Motor neuron (in vitro differentiated cells): ENCODE data around the gene ATAD5. TPM values are rescaled to one million over a fixed set of nuclear protein-coding genes. Genes with fewer than 3 reads are reported as not detected.
"Not testable (repeated sequence)": the region's sequence is repeated elsewhere in the genome, so short reads cannot be mapped to it uniquely, and the experiment has no call there.

Experiments
- ATAC-seq, 8 experiments: fragments of 200-7000 bp; cut with Tn5 transposase; replicated peaks in 6 of 8; 2 replicates each; pipeline ENCODE4 v1.8.0; 2021; ENCODE audit warnings: mild to moderate bottlenecking in 8 of 8, moderate library complexity in 8 of 8
- H3K27ac ChIP-seq, 2 donors: fragments of 250-450 bp; sonication (Bioruptor Pico); 2 replicates each; pipeline ENCODE4 v1.9.0; 2021; ENCODE audit warnings: antibody characterized with exemption in 2 of 2, mild to moderate bottlenecking in 2 of 2, moderate library complexity in 1 of 2
- H3K4me1 ChIP-seq, 2 donors: fragments of 250-450 bp; sonication (Bioruptor Pico); replicated peaks in 1 of 2; 2 replicates each; pipeline ENCODE4 v1.6.1; 2021; ENCODE audit warnings: antibody characterized with exemption in 2 of 2, mild to moderate bottlenecking in 2 of 2, moderate library complexity in 1 of 2
- H3K4me3 ChIP-seq, 5 donors: fragments of 250-450 bp; sonication (Bioruptor Pico); 2 replicates each; pipeline ENCODE4 v1.9.0; 2021; ENCODE audit warnings: antibody characterized with exemption in 5 of 5, mild to moderate bottlenecking in 5 of 5, moderate library complexity in 4 of 5
- WGBS, 10 experiments: fragments of 450-650 bp; shearing (Covaris generic); methylation state at CpG; one replicate each; pipeline ENCODE4 v1.0.0; 2022; 5-methylcytosine and 5-hydroxymethylcytosine counted together
- in situ Hi-C, 9 experiments: fragments of 400-800 bp; cut with MboI; loops; one replicate each; pipeline ENCODE4 v1.15.0; 2021; ENCODE audit warnings: low sequenced_read_pairs in 9 of 9, low pct_unique_long_range_greater_than_20kb in 2 of 9; ENCODE audit not compliant: unreplicated experiment in 9 of 9
- total RNA-seq, 8 experiments: library from RNA; unstranded; fragments of 300-600 nt; gene quantifications; 2 replicates each; pipeline versions ENCODE4 v1.2.3 to v1.2.4, GENCODE V29; 2022

The ATAD5 gene
- total RNA-seq, 8 experiments from 2014 or later, result 0.51 to 12.4 (median 3.4) TPM

- in situ Hi-C loops, result no loop called here
- WGBS, 10 experiments, result 18 to 40% (median 40%) methylated on average over 1 to 7 of the region's 66 CpGs; no CpG with 5 or more reads in 7 of the 10 experiments
- Histone ChIP-seq H3K4me1 (no peaks in the 10 kb centered on the region), H3K4me3 (peak overlapping the region; percentile 24 to 40 (median 38)), H3K27ac (no peak overlapping the region)
- peak; percentile 58 to 75 (median 68) for ATAC-seq
Observed at GRCh38 chr17:30922235-30923030, 90.7 kb downstream of the ATAD5 start.

- in situ Hi-C loops, result no loop called here
- Histone ChIP-seq H3K4me3 (no peak overlapping the region), H3K4me1 (no peaks in the 10 kb centered on the region), H3K27ac (no peak overlapping the region)
- 25 to 100% (median 77%) methylated on average over 1 to 2 of the region's 2 CpGs; no CpG with 5 or more reads in 3 of the 10 experiments for WGBS, 10 experiments
- no peak for ATAC-seq
Observed at GRCh38 chr17:30924341-30924740, 92.6 kb downstream of the ATAD5 start.

GRCh38 chr17:30926516-30926915 is 94.8 kb downstream of the ATAD5 start:
- H3K4me3 ChIP-seq, result no peak overlapping the region
- no peak for ATAC-seq
- 20 to 90% (median 79%) methylated on average over 1 to 4 of the region's 6 CpGs; no CpG with 5 or more reads in 6 of the 10 experiments for WGBS, 10 experiments
- H3K27ac ChIP-seq, result no peak overlapping the region
- in situ Hi-C loops, result no loop called here
- no peaks in the 10 kb centered on the region for H3K4me1 ChIP-seq

GRCh38 chr17:30927756-30928155 is 96.0 kb downstream of the ATAD5 start:
- Histone ChIP-seq H3K27ac (no peak overlapping the region), H3K4me1 (no peaks in the 10 kb centered on the region), H3K4me3 (no peak overlapping the region)
- ATAC-seq, result no peak
- 40 to 100% (median 88%) methylated on average over 1 to 5 of the region's 5 CpGs; no CpG with 5 or more reads in 3 of the 10 experiments for WGBS, 10 experiments
- in situ Hi-C loops, result no loop called here

- Histone ChIP-seq H3K4me1 (no peaks in the 10 kb centered on the region), H3K4me3 (no peak overlapping the region), H3K27ac (no peak overlapping the region)
- ATAC-seq, result no peak
- in situ Hi-C loops, result no loop called here
- 69 to 80% (median 80%) methylated on average over 1 to 3 of the region's 3 CpGs; no CpG with 5 or more reads in 7 of the 10 experiments for WGBS, 10 experiments
Observed at GRCh38 chr17:30928584-30928983, 96.8 kb downstream of the ATAD5 start.

- 32 to 82% (median 50%) methylated on average over 1 to 8 of the region's 8 CpGs; no CpG with 5 or more reads in 4 of the 10 experiments for WGBS, 10 experiments
- in situ Hi-C loops, result no loop called here
- no peak for ATAC-seq
- Histone ChIP-seq H3K4me1 (no peaks in the 10 kb centered on the region), H3K4me3 (no peak overlapping the region), H3K27ac (no peak overlapping the region)
Observed at GRCh38 chr17:30929081-30929633, 97.4 kb downstream of the ATAD5 start.

- H3K27ac ChIP-seq, ATAC-seq, H3K4me3 ChIP-seq, in situ Hi-C loops, H3K4me1 ChIP-seq: not testable (repeated sequence)
- 58 to 100% (median 83%) methylated on average over 1 to 3 of the region's 3 CpGs; no CpG with 5 or more reads in 2 of the 10 experiments for WGBS, 10 experiments
Observed at GRCh38 chr17:30929861-30930260, 98.1 kb downstream of the ATAD5 start.

- Histone ChIP-seq H3K4me3 (no peak overlapping the region), H3K4me1 (no peaks in the 10 kb centered on the region), H3K27ac (no peak overlapping the region)
- ATAC-seq, result no peak
- 53 to 100% (median 88%) methylated on average over 1 to 3 of the region's 3 CpGs; no CpG with 5 or more reads in 4 of the 10 experiments for WGBS, 10 experiments
- in situ Hi-C loops, result no loop called here
Observed at GRCh38 chr17:30930495-30930894, 98.7 kb downstream of the ATAD5 start.

GRCh38 chr17:30931582-30931981 is 99.8 kb downstream of the ATAD5 start:
- H3K4me3 ChIP-seq, in situ Hi-C loops, H3K27ac ChIP-seq, ATAC-seq, H3K4me1 ChIP-seq: not testable (repeated sequence)
- WGBS, 10 experiments, result 66 to 100% (median 80%) methylated on average over 2 to 7 of the region's 8 CpGs; no CpG with 5 or more reads in 4 of the 10 experiments

GRCh38 chr17:30933966-30934365 is 102.2 kb downstream of the ATAD5 start:
- no peaks in the 10 kb centered on the region for H3K4me1 ChIP-seq
- in situ Hi-C loops, result no loop called here
- WGBS, 10 experiments, result 0 to 85% (median 39%) methylated on average over 1 to 5 of the region's 5 CpGs; no CpG with 5 or more reads in 3 of the 10 experiments
- no peak overlapping the region for H3K27ac ChIP-seq
- ATAC-seq, result peak in 2 of 8 experiments; percentile 39 to 61
- H3K4me3 ChIP-seq, result no peak overlapping the region

GRCh38 chr17:30939051-30939689 is 107.4 kb downstream of the ATAD5 start:
- WGBS, 10 experiments, result 58 to 94% (median 83%) methylated on average over 4 to 13 of the region's 13 CpGs; no CpG with 5 or more reads in 1 of the 10 experiments
- ATAC-seq, result no peak
- in situ Hi-C loops, result no loop called here
- Histone ChIP-seq H3K4me1 (no peaks in the 10 kb centered on the region), H3K4me3 (no peak overlapping the region), H3K27ac (no peak overlapping the region)

- WGBS, 10 experiments, result 4 to 100% (median 57%) methylated on average over 2 to 4 of the region's 4 CpGs
- Histone ChIP-seq H3K4me3 (no peak overlapping the region), H3K27ac (no peak overlapping the region), H3K4me1 (no peaks in the 10 kb centered on the region)
- in situ Hi-C loops, result no loop called here
- peak in 1 of 8 experiments; percentile 63 for ATAC-seq
Observed at GRCh38 chr17:30942308-30943079, 110.7 kb downstream of the ATAD5 start.
